ENCODE data around the gene ADAMTSL1. TPM values are rescaled to one million over a fixed set of nuclear protein-coding genes. Genes with fewer than 3 reads are reported as not detected.

ADAMTSL1 gene
- total RNA-seq, 1 experiment from 2014 or later: 0.94 TPM

GRCh38 chr9:18472435-18472834 lies 1.5 kb upstream of the ADAMTSL1 start:
- Mint-ChIP-seq H3K9me3 (peaks cover 15% of the 10 kb centered on the region), H3K36me3 (peaks cover 8% of the 10 kb centered on the region), H3K4me3 (no peak overlapping the region), H3K27ac (no peak overlapping the region), H3K4me1 (peaks cover 45% of the 10 kb centered on the region), H3K27me3 (ENCODE audit: low read depth) (no peaks in the 10 kb centered on the region)
- ChIA-PET POLR2A (no interaction called here), CTCF (no interaction called here)
- no peak for TF ChIP-seq ZNF232 (CRISPR knock-in tag; IDR thresholded peaks at IDR 0.05)
- no peak for TF ChIP-seq TCF7 (CRISPR knock-in tag; IDR thresholded peaks at IDR 0.05; ENCODE audit: low read depth)
- no peak for TF ChIP-seq HMGXB4 (CRISPR knock-in tag; IDR thresholded peaks at IDR 0.05)
- TF ChIP-seq ZNF219 (CRISPR knock-in tag; IDR thresholded peaks at IDR 0.05; ENCODE audit: borderline replicate concordance): no peak
- TF ChIP-seq CREM (CRISPR knock-in tag; IDR thresholded peaks at IDR 0.05): no peak
- no peak for TF ChIP-seq ARID4B (CRISPR knock-in tag; IDR thresholded peaks at IDR 0.05; ENCODE audit: borderline replicate concordance)
- TF ChIP-seq TEAD1 (CRISPR knock-in tag; IDR thresholded peaks at IDR 0.05): no peak
- no peak for TF ChIP-seq ZNF281 (CRISPR knock-in tag; IDR thresholded peaks at IDR 0.05)
- TF ChIP-seq E2F1 (CRISPR knock-in tag; IDR thresholded peaks at IDR 0.05): no peak
- no peak for TF ChIP-seq EMX1 (CRISPR knock-in tag; IDR thresholded peaks at IDR 0.05)
- TF ChIP-seq USF1 (CRISPR knock-in tag; IDR thresholded peaks at IDR 0.05): no peak
- no peak for TF ChIP-seq ATF1 (CRISPR knock-in tag; IDR thresholded peaks at IDR 0.05)
- no peak for TF ChIP-seq NR3C1 (CRISPR knock-in tag; conservative IDR thresholded peaks at IDR 0.05; ENCODE audit: low read depth)
- no peak for TF ChIP-seq CTCF (IDR thresholded peaks at IDR 0.05)
- no peak for DNase-seq (ENCODE audit: low spot score)
- ATAC-seq: no peak
